GM18907 (cell line): ENCODE data around the gene FADS1.

ENCODE experiments used
- ATAC-seq: cut with Tn5 transposase; IDR thresholded peaks from one replicate; pipeline ENCODE4 v1.9.1; 2021; ENCODE audit warnings: mild to moderate bottlenecking, moderate library complexity; ENCODE audit not compliant: unreplicated experiment

Gene FADS1

DNA sequence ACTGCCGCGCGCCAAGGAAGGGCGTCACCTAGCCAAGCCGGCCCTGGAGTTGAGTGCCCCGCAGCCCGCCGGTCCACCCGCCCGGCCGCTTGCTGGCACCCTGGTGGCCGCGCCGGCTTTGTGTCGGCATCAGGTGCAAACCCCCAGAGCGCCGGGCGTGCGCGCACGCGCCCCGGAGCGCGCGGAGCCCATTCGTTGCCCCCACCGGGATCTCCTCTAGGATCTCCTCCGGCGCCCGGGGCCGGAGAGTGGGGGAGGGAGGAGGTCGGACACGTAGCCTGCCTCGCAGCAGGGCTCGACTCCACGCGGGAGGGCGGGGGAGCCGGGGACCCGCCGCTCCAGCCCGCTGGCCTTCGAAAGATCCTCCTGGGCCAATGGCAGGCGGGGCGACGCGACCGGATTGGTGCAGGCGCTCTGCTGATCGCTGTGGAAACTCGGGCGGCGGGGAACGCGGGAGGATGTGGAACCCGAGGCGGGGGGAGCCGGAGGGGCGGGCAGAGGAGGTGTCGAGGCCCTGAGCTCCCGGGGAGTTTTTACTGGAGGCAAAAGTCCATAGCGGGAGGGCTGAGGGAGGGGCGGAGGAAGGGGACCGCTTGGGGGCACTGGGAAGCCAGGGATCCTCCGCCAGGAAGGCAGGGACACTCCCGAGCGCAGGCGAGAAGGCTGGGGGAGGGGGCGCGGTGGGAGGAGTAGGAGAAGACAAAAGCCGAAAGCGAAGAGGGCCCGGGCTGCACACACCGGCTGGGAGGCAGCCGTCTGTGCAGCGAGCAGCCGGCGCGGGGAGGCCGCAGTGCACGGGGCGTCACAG, 11.0 kb upstream of the FADS1 start, which contains the start of gene FADS2:
TSS of gene FADS2 (plus strand) at position 730 of the 808 bp plus-strand sequence. CDS start 91 bp downstream, outside the sequence.
- peak; percentile 68 for ATAC-seq

DNA sequence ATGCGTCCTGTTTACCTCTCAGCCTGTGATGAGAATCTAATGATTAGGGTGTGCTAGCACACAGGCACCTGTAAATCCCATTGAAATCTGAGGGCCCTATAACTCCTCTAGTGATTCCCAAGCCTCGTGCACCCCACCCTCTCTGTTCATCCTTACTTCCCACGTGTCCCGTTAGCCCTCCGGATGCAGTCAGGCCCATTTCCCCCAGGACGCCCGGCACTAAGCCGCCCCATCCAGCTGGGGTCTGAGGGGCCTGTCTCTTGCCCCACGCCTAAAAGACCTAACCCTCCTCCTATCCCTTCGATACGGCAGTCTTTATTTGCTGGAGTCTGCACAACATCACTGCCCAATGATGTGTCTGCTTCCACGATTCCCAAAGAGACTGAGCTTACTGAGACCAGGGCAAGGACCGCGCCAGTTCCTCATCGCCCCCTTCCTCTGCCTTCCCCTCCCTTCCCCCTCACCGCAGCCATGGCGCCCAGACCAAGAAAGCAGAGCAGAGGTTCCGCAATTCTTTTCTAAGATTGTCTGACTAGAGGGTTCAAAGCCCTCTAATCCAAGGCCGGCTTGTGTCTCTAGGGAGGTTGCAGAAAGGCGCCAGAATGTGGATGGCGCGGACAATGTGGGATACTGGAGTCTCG, 10.2 kb upstream of the FADS1 start:
- ATAC-seq, result no peak

- no peak for ATAC-seq
Observed at GRCh38 chr11:61820174-61820573, 3.4 kb upstream of the FADS1 start.

GRCh38 chr11:61817471-61818202, 834 bp upstream of the FADS1 start:
- no peak for ATAC-seq

GRCh38 chr11:61815790-61816735, 740 bp downstream of the FADS1 start:
- ATAC-seq, result peak; percentile 34

GRCh38 chr11:61814958-61815789, 1.6 kb downstream of the FADS1 start:
- ATAC-seq, result peak; percentile 55

GRCh38 chr11:61814247-61814957, 2.4 kb downstream of the FADS1 start:
- no peak for ATAC-seq

- no peak for ATAC-seq
Observed at GRCh38 chr11:61812736-61813411, 3.9 kb downstream of the FADS1 start.

- ATAC-seq, result no peak
Observed at GRCh38 chr11:61811831-61812230, 5.0 kb downstream of the FADS1 start.

- no peak for ATAC-seq
Observed at GRCh38 chr11:61810671-61811175, 6.1 kb downstream of the FADS1 start.

GRCh38 chr11:61806785-61807184, 10.0 kb downstream of the FADS1 start:
- no peak for ATAC-seq

- no peak for ATAC-seq
Observed at GRCh38 chr11:61805146-61805545, 11.7 kb downstream of the FADS1 start.

GRCh38 chr11:61803889-61804647, 12.7 kb downstream of the FADS1 start:
- no peak for ATAC-seq

DNA sequence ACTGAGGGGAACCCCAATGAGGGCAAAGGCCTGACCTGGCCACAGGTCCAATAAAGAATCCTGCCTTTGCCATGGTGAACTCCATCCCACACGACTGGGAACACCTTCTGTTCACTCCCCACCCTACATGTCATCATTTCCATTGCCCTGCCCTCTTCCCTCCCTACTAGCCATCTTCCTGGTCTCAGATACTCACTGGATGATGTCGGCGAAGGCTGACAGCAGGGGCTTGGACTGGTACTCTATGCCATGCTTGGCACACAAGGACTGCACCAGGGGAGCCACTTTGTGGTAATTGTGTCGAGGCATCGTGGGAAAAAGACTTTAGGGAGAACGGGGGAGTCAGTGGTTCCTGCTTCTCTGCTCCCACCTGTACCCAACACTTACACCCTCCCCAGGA, 14.2 kb downstream of the FADS1 start:
- no peak for ATAC-seq

DNA sequence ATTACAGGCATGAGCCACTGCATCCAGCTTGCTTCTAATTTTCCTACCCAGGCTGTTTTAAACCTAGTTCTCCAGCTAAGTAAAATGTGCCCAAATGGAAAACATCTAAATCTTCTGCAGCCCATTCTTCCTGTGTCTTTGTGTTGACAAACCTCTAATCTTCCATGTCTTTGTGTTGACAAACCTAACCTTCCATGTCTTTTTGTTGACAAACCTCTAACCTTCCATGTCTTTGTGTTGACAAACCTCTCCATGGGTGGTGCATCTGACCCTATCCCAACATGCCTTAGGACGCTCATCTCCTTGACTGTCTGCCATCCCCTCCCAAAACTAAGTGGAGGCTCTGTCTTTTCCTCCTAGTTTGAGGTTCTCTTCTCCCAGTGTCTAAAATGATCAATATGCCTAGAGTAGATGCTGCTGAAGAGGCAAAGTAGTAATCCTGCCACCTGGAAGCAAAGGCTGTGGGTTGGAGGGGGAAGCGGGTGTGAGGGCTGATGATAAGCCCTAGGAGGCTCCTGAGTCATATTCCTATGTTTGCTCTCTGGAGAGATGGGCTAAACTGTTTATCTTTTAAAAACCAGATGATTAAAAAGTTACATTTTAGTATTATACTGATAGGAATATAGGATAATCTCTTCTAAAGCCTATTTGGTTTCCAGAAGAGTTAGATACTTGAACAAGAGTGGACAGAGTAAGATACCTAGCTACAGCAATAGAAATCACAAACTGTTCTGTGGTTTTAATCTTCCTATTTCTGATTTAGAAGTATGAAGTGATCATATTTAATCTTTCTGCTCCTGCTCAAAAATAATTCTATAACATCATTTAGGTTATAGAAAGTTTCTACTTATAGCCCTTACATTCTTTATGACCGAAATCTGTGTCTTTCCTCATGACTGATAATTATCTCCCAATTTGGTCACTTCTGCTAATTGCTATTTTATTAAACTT, 16.2 kb downstream of the FADS1 start:
- no peak for ATAC-seq

- ATAC-seq, result no peak
Observed at GRCh38 chr11:61799665-61800284, 17.0 kb downstream of the FADS1 start.
